H1 (cell line): ENCODE results near the gene IRAG1. TPM values are rescaled to one million over a fixed set of nuclear protein-coding genes. Genes with fewer than 3 reads are reported as not detected.

ENCODE experiments used
- CTCF ChIA-PET: fragments of 300-600 bp; sonication (Branson Sonifier 250); formaldehyde crosslinking; loops from one replicate; lab custom pipeline; 2021; ENCODE audit not compliant: partially characterized antibody; lab: Charles Lee
- POLR2A ChIA-PET: fragments of 300-600 bp; sonication (Branson Sonifier 250); formaldehyde crosslinking; loops from one replicate; lab custom pipeline; 2021; ENCODE audit warnings: inconsistent platforms; ENCODE audit not compliant: partially characterized antibody; lab: Charles Lee
- DNase-seq, 2 experiments: peaks; one replicate each; pipeline versions ENCODE4 v3.0.0 to v3.0.0-alpha.2; 2010 to 2022; ENCODE audit warnings: low spot score in 2 of 2, low read depth in 1 of 2, mixed read lengths in 1 of 2
- FAIRE-seq: peaks from 2 replicates; lab custom pipeline; 2011; peaks lifted over from hg19 to GRCh38; lab: Jason Lieb, UNC
- H2AFZ ChIP-seq: 2 replicates; pipeline ENCODE4 v1.8.1; 2012; ENCODE audit warnings: low read length, inconsistent platforms
- H2AK5ac ChIP-seq: 2 replicates; pipeline ENCODE4 v1.6.1; 2013; ENCODE audit warnings: low read depth, low read length
- H2BK120ac ChIP-seq: replicated peaks from 2 replicates; pipeline ENCODE3; 2013; ENCODE audit warnings: low read depth, low read length, inconsistent platforms
- H2BK12ac ChIP-seq: 2 replicates; pipeline ENCODE4 v1.6.1; 2013; ENCODE audit warnings: low read depth, low read length
- H2BK15ac ChIP-seq: 2 replicates; pipeline ENCODE4 v1.6.1; 2013; ENCODE audit warnings: low read length
- H2BK20ac ChIP-seq: 2 replicates; pipeline ENCODE4 v1.6.1; 2013; ENCODE audit warnings: low read length
- H2BK5ac ChIP-seq: 2 replicates; pipeline ENCODE4 v1.6.1; 2013; ENCODE audit warnings: low read depth, low read length
- H3K14ac ChIP-seq: 2 replicates; pipeline ENCODE4 v1.6.1; 2013; ENCODE audit warnings: inconsistent platforms; ENCODE audit not compliant: insufficient read length
- H3K18ac ChIP-seq: 2 replicates; pipeline ENCODE4 v1.6.1; 2013; ENCODE audit warnings: low read length; ENCODE audit errors: extremely low read depth
- H3K23ac ChIP-seq: 2 replicates; pipeline ENCODE4 v1.6.1; 2013; ENCODE audit warnings: inconsistent platforms; ENCODE audit not compliant: insufficient read length
- H3K23me2 ChIP-seq: 2 replicates; pipeline ENCODE4 v1.6.1; 2013; ENCODE audit warnings: low read depth, low read length
- H3K27ac ChIP-seq: 2 replicates; pipeline ENCODE4 v1.6.1; 2011; ENCODE audit warnings: low read depth, low read length, inconsistent platforms
- H3K27me3 ChIP-seq, 4 experiments: replicated peaks in 1 of 4; 1 replicate in 1 of 4; 2 replicates in 3 of 4; pipeline versions ENCODE4 v1.6.1 to v1.8.1; 2011 to 2013; ENCODE audit warnings: low read length in 3 of 4, mild to moderate bottlenecking in 3 of 4, inconsistent platforms in 2 of 4, mixed read lengths in 2 of 4, moderate library complexity in 1 of 4; ENCODE audit not compliant: control insufficient read depth in 3 of 4, insufficient read depth in 3 of 4; ENCODE audit errors: extremely low read depth in 1 of 4
- H3K36me3 ChIP-seq, 4 experiments: 2 replicates each; pipeline versions ENCODE4 v1.6.1 to v1.8.1; 2011 to 2013; ENCODE audit warnings: mild to moderate bottlenecking in 4 of 4, low read length in 3 of 4, moderate library complexity in 2 of 4, control low read depth in 1 of 4, inconsistent platforms in 1 of 4; ENCODE audit not compliant: insufficient read depth in 4 of 4, control insufficient read depth in 2 of 4
- H3K4ac ChIP-seq: replicated peaks from 2 replicates; pipeline ENCODE3; 2013; ENCODE audit warnings: low read length, low read depth, mixed read lengths, inconsistent platforms; ENCODE audit not compliant: insufficient read length
- H3K4me1 ChIP-seq, 4 experiments: replicated peaks in 1 of 4; 1 replicate in 1 of 4; 2 replicates in 3 of 4; pipeline versions ENCODE4 v1.6.1 to v1.8.1; 2011 to 2013; ENCODE audit warnings: low read length in 3 of 4, inconsistent platforms in 2 of 4, mixed read lengths in 1 of 4; ENCODE audit not compliant: insufficient read depth in 4 of 4, control insufficient read depth in 3 of 4
- H3K4me2 ChIP-seq, 2 experiments: 2 replicates each; pipeline versions ENCODE4 v1.6.1 to v1.8.1; 2011 to 2013; ENCODE audit warnings: low read depth in 2 of 2, low read length in 2 of 2, control low read depth in 1 of 2, inconsistent platforms in 1 of 2, mild to moderate bottlenecking in 1 of 2; ENCODE audit not compliant: insufficient read depth in 1 of 2
- H3K4me3 ChIP-seq, 4 experiments: fragments of 200-600, 300-600 bp in 1 of 4; sonication (generic), shearing (Covaris generic), sonication (Bioruptor Twin) in 1 of 4; 2 replicates each; pipeline versions ENCODE4 v1.5.1 to v1.8.1; 2011 to 2016; ENCODE audit warnings: low read length in 4 of 4, low read depth in 3 of 4, control low read depth in 2 of 4, inconsistent platforms in 2 of 4, mild to moderate bottlenecking in 2 of 4, mixed read lengths in 1 of 4, moderate library complexity in 1 of 4; ENCODE audit not compliant: insufficient read depth in 2 of 4; ENCODE audit errors: extremely low read depth in 1 of 4
- H3K56ac ChIP-seq: replicated peaks from 2 replicates; pipeline ENCODE3; 2013; ENCODE audit warnings: low read depth, mild to moderate bottlenecking, mixed read lengths, low read length, inconsistent platforms; ENCODE audit not compliant: insufficient read length
- H3K79me1 ChIP-seq: 2 replicates; pipeline ENCODE4 v1.6.1; 2013; ENCODE audit warnings: low read depth, low read length, control low read depth
- H3K79me2 ChIP-seq, 2 experiments: 2 replicates each; pipeline versions ENCODE4 v1.6.1 to v1.8.1; 2012 to 2013; ENCODE audit warnings: low read length in 2 of 2, mild to moderate bottlenecking in 2 of 2, inconsistent platforms in 1 of 2; ENCODE audit not compliant: insufficient read depth in 2 of 2, control insufficient read depth in 1 of 2
- H3K9ac ChIP-seq, 4 experiments: replicated peaks in 1 of 4; 1 replicate in 1 of 4; 2 replicates in 3 of 4; pipeline versions ENCODE4 v1.6.1 to v1.8.1; 2011 to 2013; ENCODE audit warnings: low read depth in 3 of 4, low read length in 3 of 4, control low read depth in 2 of 4, mild to moderate bottlenecking in 2 of 4, moderate library complexity in 2 of 4, inconsistent platforms in 1 of 4; ENCODE audit errors: extremely low read depth in 1 of 4
- H3K9me3 ChIP-seq, 2 experiments: 2 replicates each; pipeline versions ENCODE4 v1.6.1 to v1.8.1; 2012 to 2013; ENCODE audit warnings: mild to moderate bottlenecking in 2 of 2, moderate library complexity in 2 of 2, control low read depth in 1 of 2, inconsistent platforms in 1 of 2, low read depth in 1 of 2, low read length in 1 of 2, mixed read lengths in 1 of 2; ENCODE audit not compliant: insufficient read depth in 2 of 2
- H4K20me1 ChIP-seq, 2 experiments: replicated peaks in 1 of 2; 2 replicates each; pipeline versions ENCODE3 to v1.8.1; 2011 to 2013; ENCODE audit warnings: inconsistent platforms in 2 of 2, low read length in 2 of 2, mild to moderate bottlenecking in 1 of 2; ENCODE audit not compliant: insufficient read depth in 2 of 2, control insufficient read depth in 1 of 2
- H4K5ac ChIP-seq: 2 replicates; pipeline ENCODE4 v1.6.1; 2013; ENCODE audit warnings: low read length, low read depth, mixed read lengths, inconsistent platforms; ENCODE audit not compliant: insufficient read length
- H4K8ac ChIP-seq: 2 replicates; pipeline ENCODE4 v1.8.0; 2013; ENCODE audit warnings: mild to moderate bottlenecking, moderate library complexity, low read length, inconsistent platforms; ENCODE audit not compliant: insufficient read depth; ENCODE audit errors: extremely low read depth
- H4K91ac ChIP-seq: replicated peaks from 2 replicates; pipeline ENCODE3; 2013; ENCODE audit warnings: low read length, mixed read lengths, inconsistent platforms; ENCODE audit not compliant: insufficient read length
- ASH2L ChIP-seq: fragments of 200-600, 300-600 bp; sonication (generic); IDR thresholded peaks from one replicate; pipeline ENCODE4 v1.7.1; 2017; ENCODE audit warnings: low read length
- CHD2 ChIP-seq: IDR thresholded peaks from 2 replicates; pipeline ENCODE4 v1.6.1; 2012; ENCODE audit warnings: low read length, improper control_type of control experiment
- CREB1 ChIP-seq: IDR thresholded peaks from 2 replicates; pipeline ENCODE4 v1.6.1; 2012; ENCODE audit warnings: inconsistent platforms
- EZH2 ChIP-seq: fragments of 200-600 bp; sonication (generic); IDR thresholded peaks from 2 replicates; pipeline ENCODE4 v1.7.1; 2012; ENCODE audit warnings: low read depth, mild to moderate bottlenecking, moderate library complexity, low read length, inconsistent platforms; ENCODE audit not compliant: severe bottlenecking
- FOSL1 ChIP-seq: IDR thresholded peaks from 2 replicates; pipeline ENCODE4 v1.6.1; 2011; ENCODE audit warnings: mild to moderate bottlenecking, low read depth, low read length, moderate library complexity; ENCODE audit not compliant: insufficient read depth
- HDAC2 ChIP-seq, 2 experiments: fragments of 300-600 bp in 1 of 2; sonication (generic) in 1 of 2; IDR thresholded peaks; 2 replicates each; pipeline ENCODE4 v1.6.1; 2011 to 2012; ENCODE audit warnings: low read depth in 2 of 2, low read length in 2 of 2, mild to moderate bottlenecking in 2 of 2, moderate library complexity in 2 of 2, borderline replicate concordance in 1 of 2, inconsistent platforms in 1 of 2
- JUN ChIP-seq: IDR thresholded peaks from 2 replicates; pipeline ENCODE4 v1.6.1; 2011; ENCODE audit warnings: low read depth, mild to moderate bottlenecking, improper control_type of control experiment, low read length
- JUND ChIP-seq: IDR thresholded peaks from 2 replicates; pipeline ENCODE4 v1.6.1; 2011; ENCODE audit warnings: mild to moderate bottlenecking, improper control_type of control experiment, low read length
- KDM4A ChIP-seq: IDR thresholded peaks from one replicate; pipeline ENCODE4 v1.7.1; 2012; ENCODE audit warnings: low read depth, mild to moderate bottlenecking, moderate library complexity, low read length, inconsistent platforms; ENCODE audit not compliant: severe bottlenecking
- POLR2A ChIP-seq, 2 experiments: IDR thresholded peaks; 1 replicate in 1 of 2; 2 replicates in 1 of 2; pipeline ENCODE4 v1.6.1; 2011; ENCODE audit warnings: low read depth in 2 of 2, low read length in 2 of 2, mild to moderate bottlenecking in 2 of 2; ENCODE audit errors: control extremely low read depth in 1 of 2
- RNF2 ChIP-seq: fragments of 200-900, 300-1000 bp; sonication (generic); IDR thresholded peaks from 2 replicates; pipeline ENCODE4 v1.7.1; 2016; ENCODE audit warnings: borderline replicate concordance, low read depth, mild to moderate bottlenecking, antibody characterized with exemption, low read length; ENCODE audit not compliant: poor library complexity, severe bottlenecking; ENCODE audit errors: missing control alignments
- SIN3A ChIP-seq, 2 experiments: IDR thresholded peaks in 1 of 2; conservative IDR thresholded peaks in 1 of 2; 2 replicates each; pipeline ENCODE4 v1.6.1; 2011 to 2012; ENCODE audit warnings: low read length in 2 of 2, improper control_type of control experiment in 1 of 2, low read depth in 1 of 2, mild to moderate bottlenecking in 1 of 2
- TAF1 ChIP-seq: IDR thresholded peaks from 2 replicates; pipeline ENCODE4 v1.6.1; 2011; ENCODE audit warnings: mild to moderate bottlenecking, low read depth, low read length
- TCF12 ChIP-seq: IDR thresholded peaks from 2 replicates; pipeline ENCODE4 v1.6.1; 2011; ENCODE audit warnings: low read depth, mild to moderate bottlenecking, low read length
- ZNF274 ChIP-seq: IDR thresholded peaks from 2 replicates; pipeline ENCODE4 v1.7.0; 2012; ENCODE audit warnings: low read length, borderline replicate concordance; ENCODE audit errors: extremely low read depth
- WGBS, 2 experiments: shearing (Covaris generic) in 1 of 2; methylation state at CpG; one replicate each; pipeline versions ENCODE4 v1.1.6 to v1.1.7; 2013 to 2015; ENCODE audit warnings: low lambda C conversion rate in 2 of 2, mixed read lengths in 2 of 2, inconsistent platforms in 1 of 2, low coverage in 1 of 2, missing lambda C conversion rate in 1 of 2; ENCODE audit not compliant: insufficient replicate concordance in 2 of 2, insufficient coverage in 1 of 2, insufficient read length in 1 of 2; ENCODE audit errors: extremely low coverage in 1 of 2, missing lambda C conversion rate in 1 of 2; 5-methylcytosine and 5-hydroxymethylcytosine counted together
- polyA plus RNA-seq, 7 experiments: library from polyadenylated mRNA; depleted of rRNA in 3 of 7; stranded (reverse) in 5 of 7; unstranded in 2 of 7; fragments of >200 nt in 5 of 7; fragments of 200-250 nt in 2 of 7; gene quantifications; 1 replicate in 5 of 7; 2 replicates in 1 of 7; 4 replicates in 1 of 7; pipeline versions ENCODE4 v1.2.1 to v1.2.3, GENCODE V29; 2011 to 2013; ENCODE audit warnings: missing spikeins in 2 of 7, mixed read lengths in 2 of 7
- total RNA-seq: library from RNA; stranded (reverse); fragmentation: NEBNext Ultra II Directional; extraction: Animal tissue kit (Norgen Biotek cat#: 25700); gene quantifications from 2 replicates; pipeline ENCODE4 v1.2.1, GENCODE V29; 2021

Gene IRAG1
- total and polyA plus RNA-seq, 2 of the 8 experiments (the other 6 are each of a cell fraction or from before 2014, with no cell fraction given): 1.8 to 2.7 TPM

- H3K56ac ChIP-seq: no peak overlapping the region
- H4K8ac ChIP-seq: no peak overlapping the region
- TF ChIP-seq FOSL1 (no peak), CHD2 (no peak), SIN3A (conservative IDR thresholded peaks at IDR 0.05 in 1 of 2, IDR thresholded peaks at IDR 0.05 in 1 of 2; ENCODE audit: low read depth in 1 of 2, low read length in 2 of 2) (no peak), RNF2 (no peak), ASH2L (no peak), TCF12 (no peak), KDM4A (no peak), TAF1 (no peak), JUND (no peak), JUN (no peak), EZH2 (no peak), ZNF274 (no peak), CREB1 (no peak), POLR2A (IDR thresholded peaks at IDR 0.05; ENCODE audit: control extremely low read depth in 1 of 2, low read depth in 2 of 2, low read length in 2 of 2) (no peak), HDAC2 (IDR thresholded peaks at IDR 0.05; ENCODE audit: borderline replicate concordance in 1 of 2, low read depth in 2 of 2, low read length in 2 of 2) (no peak)
- no peak overlapping the region for H3K23ac ChIP-seq
- H3K27ac ChIP-seq: no peak overlapping the region
- no peak overlapping the region for H2BK120ac ChIP-seq
- CTCF ChIA-PET: interaction anchor here (1.0 to 2.1 kb wide), 5 partner anchors 11 to 271 kb away, joined by 3 to 15 read pairs (median 4); no protein-coding TSS in a partner anchor
- DNase-seq: no peak
- H3K36me3 ChIP-seq: no peaks in the 10 kb centered on the region
- no peaks in the 10 kb centered on the region for H3K27me3 ChIP-seq
- no peaks in the 10 kb centered on the region for H3K79me1 ChIP-seq
- POLR2A ChIA-PET: no interaction called here
- H3K23me2 ChIP-seq: no peaks in the 10 kb centered on the region
- H3K4ac ChIP-seq: no peak overlapping the region
- no peak overlapping the region for H4K91ac ChIP-seq
- H3K14ac ChIP-seq: no peak overlapping the region
- no peak for FAIRE-seq
- H3K4me2 ChIP-seq: no peak overlapping the region
- H4K20me1 ChIP-seq: no peaks in the 10 kb centered on the region
- H3K9me3 ChIP-seq: no peaks in the 10 kb centered on the region
- no peak overlapping the region for H3K18ac ChIP-seq
- H2BK20ac ChIP-seq: no peak overlapping the region
- no peak overlapping the region for H3K4me3 ChIP-seq
- H4K5ac ChIP-seq: no peak overlapping the region
- H2BK5ac ChIP-seq: no peak overlapping the region
- no peaks in the 10 kb centered on the region for H3K79me2 ChIP-seq
- H3K4me1 ChIP-seq: peaks cover 0 to 6% (median 3%) of the 10 kb centered on the region in 4 experiments; a peak in 2 of 7 replicates
- H2AFZ ChIP-seq: no peak overlapping the region
- no peak overlapping the region for H2BK15ac ChIP-seq
- WGBS, 2 experiments: 90% methylated on average over 3 of the region's 3 CpGs; no CpG with 5 or more reads in 1 of the 2 experiments
- no peak overlapping the region for H2BK12ac ChIP-seq
- no peak overlapping the region for H3K9ac ChIP-seq
- H2AK5ac ChIP-seq: no peak overlapping the region
Measured at GRCh38 chr11:10676919-10677318, 16.6 kb downstream of the IRAG1 start.
